ENCODE measurements around the gene HIVEP3. TPM values are rescaled to one million over a fixed set of nuclear protein-coding genes. Genes with fewer than 3 reads are reported as not detected.

Gene HIVEP3
- total RNA-seq, 1 experiment from 2014 or later: 1.4 TPM

- H3K23ac ChIP-seq (ENCODE audit: insufficient read length, low read depth, low read length): no peak overlapping the region
- no peak overlapping the region for H3K4me3 Mint-ChIP-seq
- peaks cover 5% of the 10 kb centered on the region for H3K27me3 Mint-ChIP-seq (ENCODE audit: low read depth)
Observed at GRCh38 chr1:41582004-41582325, 336.8 kb downstream of the HIVEP3 start.

More at GRCh38 chr1:41582004-41582325, 336.8 kb downstream of the HIVEP3 start:
- WGBS (ENCODE audit: extremely low coverage, insufficient read length, low lambda C conversion rate): no CpG with 5 or more reads among the region's 10 CpGs
- Histone ChIP-seq H3K4ac (ENCODE audit: low read depth, low read length) (no peak overlapping the region), H2BK5ac (ENCODE audit: insufficient read length, low read length) (no peak overlapping the region), H3K9ac (ENCODE audit: extremely low read depth, insufficient read length, low read length) (no peak overlapping the region), H3K14ac (ENCODE audit: insufficient read depth, low read length) (no peak overlapping the region; the same call in 1 of the 2 replicates), H3K79me1 (ENCODE audit: insufficient read depth, low read depth, low read length, poor library complexity, severe bottlenecking) (no peaks in the 10 kb centered on the region), H4K20me1 (ENCODE audit: control insufficient read depth, insufficient read depth, insufficient read length) (no peaks in the 10 kb centered on the region), H3K23me2 (ENCODE audit: insufficient read length, low read depth, low read length, poor library complexity, severe bottlenecking) (no peaks in the 10 kb centered on the region), H4K91ac (ENCODE audit: insufficient read length, low read depth, low read length) (no peak overlapping the region), H3K18ac (ENCODE audit: insufficient read length, low read depth, low read length) (no peak overlapping the region), H3K27me3 (ENCODE audit: insufficient read depth, low read length) (no peaks in the 10 kb centered on the region; the same call in 1 of the 2 replicates), H2BK12ac (ENCODE audit: insufficient read length, low read depth, low read length) (no peak overlapping the region), H4K5ac (ENCODE audit: insufficient read length, low read depth, low read length) (no peak overlapping the region), H3T11ph (ENCODE audit: low read length) (no peak overlapping the region), H2BK20ac (ENCODE audit: low read depth, low read length, poor library complexity, severe bottlenecking) (no peak overlapping the region), H2BK15ac (ENCODE audit: low read depth, low read length) (no peak overlapping the region), H3K56ac (ENCODE audit: insufficient read length, low read depth, low read length) (no peak overlapping the region), H2BK120ac (ENCODE audit: low read depth, low read length, poor library complexity, severe bottlenecking) (no peak overlapping the region), H3K4me2 (ENCODE audit: insufficient read depth, insufficient read length, low read length) (no peak overlapping the region), H4K8ac (replicated peaks; ENCODE audit: insufficient read length, low read depth, low read length) (no peak overlapping the region), H2AFZ (ENCODE audit: low read length) (no peak overlapping the region), H3K79me2 (ENCODE audit: insufficient read depth, low read length) (no peaks in the 10 kb centered on the region), H3K27ac (ENCODE audit: insufficient read length, low read depth, low read length) (no peak overlapping the region), H3K4me1 (ENCODE audit: insufficient read depth, low read length) (no peaks in the 10 kb centered on the region), H2AK5ac (ENCODE audit: insufficient read length, low read length) (no peak overlapping the region), H3K9me3 (ENCODE audit: control insufficient read depth, low read depth, low read length) (no peaks in the 10 kb centered on the region)
- Mint-ChIP-seq H3K27ac (no peak overlapping the region; a peak in 1 of 7 replicates), H3K9me3 (no peaks in the 10 kb centered on the region), H3K4me1 (peaks cover 6% of the 10 kb centered on the region in 2 experiments), H3K36me3 (ENCODE audit: insufficient read depth in 1 of 3, low read depth in 3 of 3) (no peaks in the 10 kb centered on the region; a peak in 1 of 7 replicates)
- DNase-seq: no peak
- TF ChIP-seq CTCF (conservative IDR thresholded peaks at IDR 0.05): no peak

Measured in H9 (cell line).